HCT116 (cell line): ENCODE results near the gene RBPMS2.

ENCODE experiments used
- ATF3 ChIP-seq: IDR thresholded peaks from 2 replicates; pipeline ENCODE4 v1.6.1; 2012
- ELF1 ChIP-seq: IDR thresholded peaks from 2 replicates; pipeline ENCODE4 v1.6.1; 2012; ENCODE audit warnings: low read depth, borderline replicate concordance
- EZH2 ChIP-seq: fragments of 200-600 bp; sonication (generic); IDR thresholded peaks from 2 replicates; pipeline ENCODE4 v1.6.1; 2017; ENCODE audit warnings: antibody characterized with exemption, mixed run types
- JUND ChIP-seq: IDR thresholded peaks from 2 replicates; pipeline ENCODE4 v1.6.1; 2012
- POLR2A ChIP-seq: IDR thresholded peaks from 2 replicates; pipeline ENCODE4 v1.7.0; 2011; ENCODE audit warnings: borderline replicate concordance; ENCODE audit not compliant: insufficient read depth, insufficient read length; ENCODE audit errors: extremely low read depth
- POLR2AphosphoS5 ChIP-seq: IDR thresholded peaks from 2 replicates; pipeline ENCODE4 v1.6.1; 2011; ENCODE audit warnings: mild to moderate bottlenecking, low read depth, low read length, moderate library complexity
- SIN3A ChIP-seq: IDR thresholded peaks from 2 replicates; pipeline ENCODE4 v1.6.1; 2012; ENCODE audit warnings: low read depth
- ZNF274 ChIP-seq: fragments of 200-500 bp; sonication (Bioruptor generic); IDR thresholded peaks from 2 replicates; pipeline ENCODE4 v1.6.1; 2014; ENCODE audit warnings: mild to moderate bottlenecking, low read depth, low read length, inconsistent platforms
- TF ChIP-seq, protein P1 (sequence below), 3 experiments: fragments of 200-600 bp in 1 of 3; sonication (generic) in 1 of 3; IDR thresholded peaks in 2 of 3; conservative IDR thresholded peaks in 1 of 3; 2 replicates each; pipeline ENCODE4 v1.5.1; 2012 to 2017; ENCODE audit warnings: low read depth in 2 of 3, low read length in 2 of 3, antibody characterized with exemption in 1 of 3, borderline replicate concordance in 1 of 3, control low read depth in 1 of 3, mild to moderate bottlenecking in 1 of 3, mixed read lengths in 1 of 3, mixed run types in 1 of 3, moderate library complexity in 1 of 3; ENCODE audit not compliant: insufficient read depth in 1 of 3
- TF ChIP-seq, protein P2 (sequence below): IDR thresholded peaks from 2 replicates; pipeline ENCODE4 v1.6.1; 2012; ENCODE audit warnings: low read depth

DNA sequence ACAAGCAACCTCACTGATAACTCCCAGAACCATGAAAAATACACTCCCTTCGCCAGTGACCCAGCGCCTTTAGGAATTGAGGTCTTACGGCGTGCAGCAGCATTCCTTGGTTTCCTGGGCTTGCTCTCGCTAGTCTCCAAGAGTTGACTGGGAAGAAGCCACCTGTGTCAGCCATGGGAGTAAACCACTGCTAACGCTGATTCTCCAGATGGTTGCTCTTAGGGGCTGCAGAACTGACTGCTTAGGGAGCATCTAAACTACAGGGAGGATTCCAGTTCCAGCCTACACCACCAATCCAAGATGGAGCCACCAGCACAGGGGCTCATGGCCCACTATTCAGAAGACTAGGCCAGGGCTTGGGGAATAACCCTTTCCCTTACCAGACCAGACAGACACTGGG is 2.4 kb downstream of the RBPMS2 start:
- TF ChIP-seq JUND: no peak
- TF ChIP-seq EZH2: no peak
- TF ChIP-seq, protein P1, sequence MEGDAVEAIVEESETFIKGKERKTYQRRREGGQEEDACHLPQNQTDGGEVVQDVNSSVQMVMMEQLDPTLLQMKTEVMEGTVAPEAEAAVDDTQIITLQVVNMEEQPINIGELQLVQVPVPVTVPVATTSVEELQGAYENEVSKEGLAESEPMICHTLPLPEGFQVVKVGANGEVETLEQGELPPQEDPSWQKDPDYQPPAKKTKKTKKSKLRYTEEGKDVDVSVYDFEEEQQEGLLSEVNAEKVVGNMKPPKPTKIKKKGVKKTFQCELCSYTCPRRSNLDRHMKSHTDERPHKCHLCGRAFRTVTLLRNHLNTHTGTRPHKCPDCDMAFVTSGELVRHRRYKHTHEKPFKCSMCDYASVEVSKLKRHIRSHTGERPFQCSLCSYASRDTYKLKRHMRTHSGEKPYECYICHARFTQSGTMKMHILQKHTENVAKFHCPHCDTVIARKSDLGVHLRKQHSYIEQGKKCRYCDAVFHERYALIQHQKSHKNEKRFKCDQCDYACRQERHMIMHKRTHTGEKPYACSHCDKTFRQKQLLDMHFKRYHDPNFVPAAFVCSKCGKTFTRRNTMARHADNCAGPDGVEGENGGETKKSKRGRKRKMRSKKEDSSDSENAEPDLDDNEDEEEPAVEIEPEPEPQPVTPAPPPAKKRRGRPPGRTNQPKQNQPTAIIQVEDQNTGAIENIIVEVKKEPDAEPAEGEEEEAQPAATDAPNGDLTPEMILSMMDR (IDR thresholded peaks at IDR 0.05 in 2 of 3, conservative IDR thresholded peaks at IDR 0.05 in 1 of 3; ENCODE audit: borderline replicate concordance in 1 of 3, insufficient read depth in 1 of 3, low read depth in 2 of 3, low read length in 2 of 3): no peak
- no peak for TF ChIP-seq POLR2A
- TF ChIP-seq ELF1: no peak
- TF ChIP-seq SIN3A: no peak
- no peak for TF ChIP-seq POLR2AphosphoS5
- no peak for TF ChIP-seq ATF3
- TF ChIP-seq, protein P2, sequence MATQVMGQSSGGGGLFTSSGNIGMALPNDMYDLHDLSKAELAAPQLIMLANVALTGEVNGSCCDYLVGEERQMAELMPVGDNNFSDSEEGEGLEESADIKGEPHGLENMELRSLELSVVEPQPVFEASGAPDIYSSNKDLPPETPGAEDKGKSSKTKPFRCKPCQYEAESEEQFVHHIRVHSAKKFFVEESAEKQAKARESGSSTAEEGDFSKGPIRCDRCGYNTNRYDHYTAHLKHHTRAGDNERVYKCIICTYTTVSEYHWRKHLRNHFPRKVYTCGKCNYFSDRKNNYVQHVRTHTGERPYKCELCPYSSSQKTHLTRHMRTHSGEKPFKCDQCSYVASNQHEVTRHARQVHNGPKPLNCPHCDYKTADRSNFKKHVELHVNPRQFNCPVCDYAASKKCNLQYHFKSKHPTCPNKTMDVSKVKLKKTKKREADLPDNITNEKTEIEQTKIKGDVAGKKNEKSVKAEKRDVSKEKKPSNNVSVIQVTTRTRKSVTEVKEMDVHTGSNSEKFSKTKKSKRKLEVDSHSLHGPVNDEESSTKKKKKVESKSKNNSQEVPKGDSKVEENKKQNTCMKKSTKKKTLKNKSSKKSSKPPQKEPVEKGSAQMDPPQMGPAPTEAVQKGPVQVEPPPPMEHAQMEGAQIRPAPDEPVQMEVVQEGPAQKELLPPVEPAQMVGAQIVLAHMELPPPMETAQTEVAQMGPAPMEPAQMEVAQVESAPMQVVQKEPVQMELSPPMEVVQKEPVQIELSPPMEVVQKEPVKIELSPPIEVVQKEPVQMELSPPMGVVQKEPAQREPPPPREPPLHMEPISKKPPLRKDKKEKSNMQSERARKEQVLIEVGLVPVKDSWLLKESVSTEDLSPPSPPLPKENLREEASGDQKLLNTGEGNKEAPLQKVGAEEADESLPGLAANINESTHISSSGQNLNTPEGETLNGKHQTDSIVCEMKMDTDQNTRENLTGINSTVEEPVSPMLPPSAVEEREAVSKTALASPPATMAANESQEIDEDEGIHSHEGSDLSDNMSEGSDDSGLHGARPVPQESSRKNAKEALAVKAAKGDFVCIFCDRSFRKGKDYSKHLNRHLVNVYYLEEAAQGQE: no peak
- TF ChIP-seq ZNF274: no peak
